Osteocyte (in vitro differentiated cells): ENCODE measurements around the gene CYB5B. TPM values are rescaled to one million over a fixed set of nuclear protein-coding genes. Genes with fewer than 3 reads are reported as not detected.

ENCODE experiments used
- DNase-seq: peaks from one replicate; pipeline ENCODE4 v3.0.0; 2021; ENCODE audit warnings: mixed read lengths; ENCODE audit not compliant: unreplicated experiment; ENCODE audit errors: extremely low spot score
- H3K27ac Mint-ChIP-seq: one replicate; pipeline ENCODE4 v1.8.0; 2021; ENCODE audit warnings: mild to moderate bottlenecking, mixed read lengths; ENCODE audit not compliant: unreplicated experiment
- H3K27me3 Mint-ChIP-seq: one replicate; pipeline ENCODE4 v1.8.0; 2021; ENCODE audit warnings: mixed read lengths; ENCODE audit not compliant: unreplicated experiment
- H3K36me3 Mint-ChIP-seq: one replicate; pipeline ENCODE4 v1.8.0; 2021; ENCODE audit warnings: mixed read lengths; ENCODE audit not compliant: unreplicated experiment
- H3K4me1 Mint-ChIP-seq: one replicate; pipeline ENCODE4 v1.8.0; 2021; ENCODE audit warnings: mixed read lengths; ENCODE audit not compliant: unreplicated experiment
- H3K4me3 Mint-ChIP-seq: one replicate; pipeline ENCODE4 v1.8.0; 2021; ENCODE audit warnings: mild to moderate bottlenecking, moderate library complexity, mixed read lengths; ENCODE audit not compliant: unreplicated experiment
- H3K9me3 Mint-ChIP-seq: one replicate; pipeline ENCODE4 v1.8.0; 2021; ENCODE audit warnings: mixed read lengths; ENCODE audit not compliant: unreplicated experiment
- CTCF ChIP-seq: fragments of 200-600 bp; sonication (generic); IDR thresholded peaks from 2 replicates; pipeline ENCODE4 v1.5.0; 2021; ENCODE audit warnings: antibody characterized with exemption, mild to moderate bottlenecking, moderate library complexity
- total RNA-seq: library from RNA; stranded (reverse); gene quantifications from 2 replicates; pipeline ENCODE4 v1.2.1, GENCODE V29; 2021

Gene CYB5B
- total RNA-seq, 1 donor from 2014 or later: 69.8 TPM

GRCh38 chr16:69478685-69479084 lies 54.3 kb downstream of the CYB5B start:
- Mint-ChIP-seq H3K9me3 (peaks cover 5% of the 10 kb centered on the region), H3K4me1 (peaks cover 61% of the 10 kb centered on the region), H3K4me3 (no peak overlapping the region), H3K36me3 (no peaks in the 10 kb centered on the region), H3K27ac (no peak overlapping the region), H3K27me3 (no peaks in the 10 kb centered on the region)
- peak; percentile 3 for DNase-seq
- TF ChIP-seq CTCF: no peak

GRCh38 chr16:69479775-69480174 lies 55.4 kb downstream of the CYB5B start:
- H3K27me3 Mint-ChIP-seq: no peaks in the 10 kb centered on the region
- no peak overlapping the region for H3K27ac Mint-ChIP-seq

GRCh38 chr16:69481901-69482341 lies 57.5 kb downstream of the CYB5B start:
- no peaks in the 10 kb centered on the region for H3K27me3 Mint-ChIP-seq
- no peak for DNase-seq
- peaks cover 51% of the 10 kb centered on the region for H3K4me1 Mint-ChIP-seq
- peak overlapping the region; percentile 93 for H3K27ac Mint-ChIP-seq
- TF ChIP-seq CTCF: no peak
- H3K9me3 Mint-ChIP-seq: peaks cover 1% of the 10 kb centered on the region
- no peak overlapping the region for H3K4me3 Mint-ChIP-seq
- no peaks in the 10 kb centered on the region for H3K36me3 Mint-ChIP-seq

More at GRCh38 chr16:69479775-69480174, 55.4 kb downstream of the CYB5B start:
- H3K36me3 Mint-ChIP-seq: no peaks in the 10 kb centered on the region
- H3K4me3 Mint-ChIP-seq: no peak overlapping the region
- no peak for DNase-seq
- peaks cover 58% of the 10 kb centered on the region for H3K4me1 Mint-ChIP-seq
- peaks cover 5% of the 10 kb centered on the region for H3K9me3 Mint-ChIP-seq
- no peak for TF ChIP-seq CTCF

- Mint-ChIP-seq H3K27me3 (no peaks in the 10 kb centered on the region), H3K36me3 (no peaks in the 10 kb centered on the region), H3K4me1 (peaks cover 45% of the 10 kb centered on the region), H3K27ac (peak overlapping the region; percentile 93), H3K9me3 (no peaks in the 10 kb centered on the region), H3K4me3 (peak overlapping the region; percentile 26)
- peak; percentile 94 for DNase-seq
- TF ChIP-seq CTCF: no peak
Measured at GRCh38 chr16:69482410-69482991, 58.1 kb downstream of the CYB5B start.

DNA sequence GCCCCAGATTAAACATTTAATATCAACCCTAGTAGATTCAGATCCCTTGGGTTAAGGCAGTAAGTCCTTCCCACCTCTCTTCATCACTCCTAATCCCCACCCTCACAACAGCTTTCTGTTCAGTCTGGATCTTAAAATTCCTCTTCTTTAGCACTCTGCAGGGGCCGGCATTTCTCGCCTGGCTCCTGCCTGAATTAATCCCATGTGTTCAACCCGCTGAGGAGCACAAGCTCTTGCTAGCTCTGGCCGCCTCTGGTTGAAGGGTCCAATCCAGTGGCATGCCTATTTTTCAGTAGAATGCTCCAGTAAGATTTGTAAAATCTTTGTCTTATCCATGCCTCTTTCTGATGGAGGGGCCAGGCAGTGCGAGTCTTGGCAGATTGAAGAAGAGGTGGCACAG lies 59.2 kb downstream of the CYB5B start:
- H3K27me3 Mint-ChIP-seq: no peaks in the 10 kb centered on the region
- H3K9me3 Mint-ChIP-seq: no peaks in the 10 kb centered on the region
- no peak for DNase-seq
- peaks cover 43% of the 10 kb centered on the region for H3K4me1 Mint-ChIP-seq
- peak overlapping the region; percentile 67 for H3K27ac Mint-ChIP-seq
- H3K4me3 Mint-ChIP-seq: no peak overlapping the region
- no peaks in the 10 kb centered on the region for H3K36me3 Mint-ChIP-seq
- no peak for TF ChIP-seq CTCF
